Mucosa of descending colon (tissue), 3 donors: ENCODE results near the gene AGXT2. TPM values are rescaled to one million over a fixed set of nuclear protein-coding genes. Genes with fewer than 3 reads are reported as not detected.
"Not testable (repeated sequence)": the region's sequence is repeated elsewhere in the genome, so short reads cannot be mapped to it uniquely, and the experiment has no call there.

Source experiments
- ATAC-seq: fragments of 200-7000 bp; cut with Tn5 transposase; one replicate; pipeline ENCODE4 v1.9.1; 2020; ENCODE audit warnings: mild to moderate bottlenecking, moderate library complexity
- DNase-seq, 3 donors: peaks; one replicate each; pipeline ENCODE4 v3.0.0-alpha.2; 2020
- H3K36me3 ChIP-seq: fragments of 200-600 bp; one replicate; pipeline ENCODE4 v1.8.0; 2021; ENCODE audit warnings: low read depth, mild to moderate bottlenecking
- H3K4me1 ChIP-seq: fragments of 200-600 bp; one replicate; pipeline ENCODE4 v1.8.0; 2021; ENCODE audit warnings: low read depth, mild to moderate bottlenecking
- H3K4me3 ChIP-seq: fragments of 200-600 bp; one replicate; pipeline ENCODE4 v1.8.0; 2021; ENCODE audit warnings: mild to moderate bottlenecking
- H3K9me3 ChIP-seq: fragments of 200-600 bp; one replicate; pipeline ENCODE4 v1.8.0; 2021; ENCODE audit warnings: mild to moderate bottlenecking
- intact Hi-C, 2 donors: fragments of 100-400 bp; cut with DNase I in 1 of 2; cut with micrococcal nuclease in 1 of 2; formaldehyde crosslinking; loops; one replicate each; pipeline versions ENCODE4 v1.11.0 to v1.11.1; 2022; cut with DNase I, micrococcal nuclease
- total RNA-seq, 3 donors: library from RNA; stranded (reverse); fragmentation: NEBNext Ultra II Directional in 2 of 3; extraction: Animal tissue kit (Norgen Biotek cat#: 25700) in 2 of 3; gene quantifications; one replicate each; pipeline versions ENCODE4 v1.2.1 to v1.2.4, GENCODE V29; 2021 to 2023
- TF ChIP-seq, protein P1 (sequence below): fragments of 200-600 bp; IDR thresholded peaks from one replicate; pipeline ENCODE4 v1.8.0; 2022; ENCODE audit warnings: antibody characterized with exemption, mild to moderate bottlenecking
- donor health status: DM: no; HTN: no; CAD: no; lungs with moderate emphysema.
- donor health status: DM: no; HTN: no; CAD: no.
- donor health status: DM: no; HTN: yes; CAD: no.

AGXT2 gene
- total RNA-seq, 3 donors from 2014 or later, result not detected

DNA sequence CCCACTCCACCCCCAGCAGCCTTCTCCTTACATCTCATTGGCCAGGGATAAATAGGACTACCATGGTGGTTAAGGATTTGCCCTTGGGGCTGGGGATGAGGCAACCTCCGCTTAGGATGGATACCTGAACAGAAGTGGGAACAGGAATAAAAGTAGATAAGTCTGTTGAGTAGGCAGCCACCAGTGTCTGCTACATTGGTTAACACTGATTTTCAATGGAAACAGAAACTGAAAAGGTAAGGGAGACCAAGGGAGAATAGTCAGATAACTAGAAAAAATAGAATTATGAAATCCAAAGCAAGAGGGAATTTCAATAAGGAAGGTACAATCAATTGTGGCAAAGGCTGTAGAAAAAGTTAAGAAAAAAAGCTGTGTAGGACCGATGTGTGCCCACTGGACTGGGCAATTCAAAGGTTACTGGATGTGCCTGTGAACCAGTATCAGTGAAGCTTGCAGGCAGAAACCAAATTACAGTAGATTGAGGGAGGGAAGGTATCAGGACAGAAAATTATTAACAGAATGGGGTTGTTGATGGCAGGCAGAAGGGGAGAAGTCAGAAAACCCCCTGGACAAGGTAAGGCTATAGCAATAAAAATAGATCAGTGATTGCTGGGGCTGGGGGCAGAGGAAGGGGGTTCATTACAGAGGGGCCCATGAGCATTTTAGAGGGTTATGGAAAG, 69.7 kb downstream of the AGXT2 start:
- no peaks in the 10 kb centered on the region for H3K4me1 ChIP-seq
- H3K4me3 ChIP-seq, result no peak overlapping the region
- intact Hi-C loops, result no loop called here
- no peak for ATAC-seq
- DNase-seq, result no peak
- H3K36me3 ChIP-seq, result no peaks in the 10 kb centered on the region
- H3K9me3 ChIP-seq, result no peaks in the 10 kb centered on the region
- TF ChIP-seq, protein P1, sequence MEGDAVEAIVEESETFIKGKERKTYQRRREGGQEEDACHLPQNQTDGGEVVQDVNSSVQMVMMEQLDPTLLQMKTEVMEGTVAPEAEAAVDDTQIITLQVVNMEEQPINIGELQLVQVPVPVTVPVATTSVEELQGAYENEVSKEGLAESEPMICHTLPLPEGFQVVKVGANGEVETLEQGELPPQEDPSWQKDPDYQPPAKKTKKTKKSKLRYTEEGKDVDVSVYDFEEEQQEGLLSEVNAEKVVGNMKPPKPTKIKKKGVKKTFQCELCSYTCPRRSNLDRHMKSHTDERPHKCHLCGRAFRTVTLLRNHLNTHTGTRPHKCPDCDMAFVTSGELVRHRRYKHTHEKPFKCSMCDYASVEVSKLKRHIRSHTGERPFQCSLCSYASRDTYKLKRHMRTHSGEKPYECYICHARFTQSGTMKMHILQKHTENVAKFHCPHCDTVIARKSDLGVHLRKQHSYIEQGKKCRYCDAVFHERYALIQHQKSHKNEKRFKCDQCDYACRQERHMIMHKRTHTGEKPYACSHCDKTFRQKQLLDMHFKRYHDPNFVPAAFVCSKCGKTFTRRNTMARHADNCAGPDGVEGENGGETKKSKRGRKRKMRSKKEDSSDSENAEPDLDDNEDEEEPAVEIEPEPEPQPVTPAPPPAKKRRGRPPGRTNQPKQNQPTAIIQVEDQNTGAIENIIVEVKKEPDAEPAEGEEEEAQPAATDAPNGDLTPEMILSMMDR, result no peak

DNA sequence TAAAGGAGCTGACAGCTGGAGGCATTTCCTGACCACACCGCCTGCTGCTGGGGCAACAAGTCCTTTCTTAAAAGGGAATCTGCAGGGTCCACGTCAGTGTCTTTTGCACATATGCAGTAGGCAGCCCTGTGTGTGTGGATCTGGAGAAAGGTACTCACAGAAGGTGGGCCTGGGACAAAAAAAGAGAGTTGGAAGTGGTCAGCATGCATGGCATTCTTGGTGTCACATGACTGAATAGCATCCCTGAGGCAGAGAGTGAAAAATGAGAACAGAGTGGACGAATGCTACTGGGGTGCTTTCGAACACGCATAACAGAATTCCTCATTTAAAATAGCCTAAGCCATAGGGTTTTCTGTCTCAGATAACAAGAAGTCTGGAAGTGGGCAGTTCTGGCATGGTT, 71.4 kb downstream of the AGXT2 start:
- no peaks in the 10 kb centered on the region for H3K4me1 ChIP-seq
- ATAC-seq (no peak), DNase-seq (no peak)
- intact Hi-C loops, result no loop called here
- no peaks in the 10 kb centered on the region for H3K36me3 ChIP-seq
- no peak overlapping the region for H3K4me3 ChIP-seq
- TF ChIP-seq, protein P1, result no peak
- no peaks in the 10 kb centered on the region for H3K9me3 ChIP-seq

DNA sequence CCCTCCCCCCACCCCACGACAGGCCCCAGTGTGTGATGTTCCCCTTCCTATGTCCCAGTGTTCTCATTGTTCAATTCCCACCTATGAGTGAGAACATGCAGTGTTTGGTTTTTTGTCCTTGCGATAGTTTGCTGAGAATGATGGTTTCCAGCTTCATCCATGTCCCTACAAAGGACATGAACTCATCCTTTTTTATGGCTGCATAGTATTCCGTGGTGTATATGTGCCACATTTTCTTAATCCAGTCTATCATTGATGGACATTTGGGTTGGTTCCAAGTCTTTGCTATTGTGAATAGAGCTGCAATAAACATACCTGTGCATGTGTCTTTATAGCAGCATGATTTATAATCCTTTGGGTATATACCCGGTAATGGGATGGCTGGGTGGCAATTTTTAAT, 76.1 kb downstream of the AGXT2 start:
- H3K9me3 ChIP-seq, H3K36me3 ChIP-seq, H3K4me1 ChIP-seq, intact Hi-C loops, ATAC-seq, H3K4me3 ChIP-seq, DNase-seq: not testable (repeated sequence)

DNA sequence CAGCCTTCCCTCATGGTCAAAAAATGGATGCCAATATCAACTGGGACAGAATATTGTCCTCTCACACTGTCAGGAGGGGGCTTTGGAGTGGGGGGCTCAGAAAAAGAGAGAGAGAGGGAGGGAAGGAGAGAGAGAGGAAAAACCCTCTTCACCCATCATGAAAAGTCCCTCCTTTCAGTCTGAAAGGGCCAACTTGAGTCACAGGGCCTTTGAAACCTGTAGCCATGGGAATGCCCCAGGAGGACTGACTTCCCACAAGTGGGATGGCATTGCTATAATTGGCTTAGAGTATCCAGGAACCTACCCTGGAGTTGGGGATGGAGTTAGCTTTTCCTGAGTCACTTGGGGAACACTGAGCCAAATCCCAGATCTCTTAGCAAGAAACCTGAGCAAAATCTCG, 77.2 kb downstream of the AGXT2 start:
- no peak for ATAC-seq
- Histone ChIP-seq H3K4me1 (no peaks in the 10 kb centered on the region), H3K4me3 (no peak overlapping the region), H3K9me3 (peaks cover 6% of the 10 kb centered on the region), H3K36me3 (no peaks in the 10 kb centered on the region)
- TF ChIP-seq, protein P1, result no peak
- no peak for DNase-seq
- intact Hi-C loops, result no loop called here

DNA sequence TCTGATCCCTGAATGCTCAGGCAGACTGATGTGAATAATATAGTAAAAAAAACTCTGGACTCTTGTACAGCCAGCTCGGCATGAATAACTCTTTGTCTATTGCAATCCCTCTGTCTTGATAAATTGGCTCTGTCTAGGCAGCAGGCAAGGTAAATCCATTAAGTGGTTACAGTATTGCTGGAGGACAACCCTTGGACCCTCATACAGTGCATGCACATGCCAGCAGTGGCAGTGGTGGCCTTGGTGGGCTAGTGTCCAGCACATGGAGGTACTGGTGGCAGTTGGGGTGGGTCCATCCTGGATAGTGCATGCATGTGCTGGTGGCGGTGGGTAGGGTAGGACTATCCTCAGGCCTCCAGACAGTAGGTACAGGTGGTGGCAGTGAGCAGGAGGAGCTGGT, 79.5 kb downstream of the AGXT2 start:
- peaks cover 9% of the 10 kb centered on the region for H3K9me3 ChIP-seq
- H3K4me3 ChIP-seq, result no peak overlapping the region
- TF ChIP-seq, protein P1, result no peak
- no peak for ATAC-seq
- intact Hi-C loops, result no loop called here
- DNase-seq, result no peak
- no peaks in the 10 kb centered on the region for H3K4me1 ChIP-seq
- H3K36me3 ChIP-seq, result no peaks in the 10 kb centered on the region

DNA sequence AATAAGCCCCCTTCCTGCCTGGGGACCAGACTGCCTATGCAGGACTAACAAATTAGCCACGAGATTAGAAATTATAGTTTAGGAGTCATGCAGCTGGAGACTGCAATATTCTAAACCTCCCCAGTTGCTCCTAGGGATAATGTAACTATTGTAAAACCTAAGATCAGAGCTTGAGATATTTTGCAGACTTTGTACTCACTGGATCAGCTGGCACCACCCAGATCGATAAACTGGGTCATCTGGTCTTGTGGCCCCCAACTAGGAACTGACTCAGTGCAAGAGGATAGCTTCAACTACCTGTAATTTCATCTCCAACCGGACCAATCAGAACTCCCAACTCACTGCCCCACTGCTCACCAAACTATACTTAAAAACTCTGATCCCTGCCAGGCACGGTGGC, 80.2 kb downstream of the AGXT2 start:
- intact Hi-C loops, result no loop called here
- H3K4me1 ChIP-seq, result no peaks in the 10 kb centered on the region
- H3K9me3 ChIP-seq, result peaks cover 9% of the 10 kb centered on the region
- ATAC-seq (no peak), DNase-seq (no peak)
- no peak overlapping the region for H3K4me3 ChIP-seq
- TF ChIP-seq, protein P1, result no peak
- no peaks in the 10 kb centered on the region for H3K36me3 ChIP-seq
